Measurements from ENCODE around the gene TRIP13. TPM values are rescaled to one million over a fixed set of nuclear protein-coding genes. Genes with fewer than 3 reads are reported as not detected.
A peak's percentile ranks its signal among the peaks of the same experiment; 100 is the strongest.

Gene TRIP13
- total and polyA plus RNA-seq, 10 of the 15 experiments (the other 5 are each of a cell fraction or from before 2014, with no cell fraction given): 15.1 to 64.9 (median 32.2) TPM

- TF ChIP-seq NFXL1 (IDR thresholded peaks at IDR 0.05; ENCODE audit: borderline replicate concordance) (0 out of 2 replicates have a peak, but pooled peaks have one; percentile 64), RAD21 (IDR thresholded peaks at IDR 0.05; ENCODE audit: insufficient read depth, low read depth, low read length) (no peak), E2F4 (IDR thresholded peaks at IDR 0.05; ENCODE audit: low read depth, low read length) (peak; percentile 98), ZNF217 (IDR thresholded peaks at IDR 0.05) (peak; percentile 76; the same call in 1 of the 2 replicates), JUND (IDR thresholded peaks at IDR 0.05; ENCODE audit: low read depth, low read length) (no peak), RELA (IDR thresholded peaks at IDR 0.05; ENCODE audit: borderline replicate concordance, partially characterized antibody) (peak; percentile 31), IKZF1 (conservative IDR thresholded peaks at IDR 0.05) (peak; percentile 90), STAT3 (IDR thresholded peaks at IDR 0.05; ENCODE audit: low read depth, low read length) (no peak), HDAC2 (IDR thresholded peaks at IDR 0.05) (peak; percentile 86; the same call in 1 of the 2 replicates), MYC (IDR thresholded peaks at IDR 0.05; ENCODE audit: insufficient read depth, insufficient read length, insufficient replicate concordance, low read length, severe bottlenecking) (peak; percentile 50), EGR1 (IDR thresholded peaks at IDR 0.05; ENCODE audit: borderline replicate concordance in 1 of 2, low read depth in 2 of 2, low read length in 2 of 2) (peak; percentile 23 to 51; a peak in 1 of 3 replicates), CREM (IDR thresholded peaks at IDR 0.05; ENCODE audit: low read depth) (peak; percentile 79), SIN3A (IDR thresholded peaks at IDR 0.05; ENCODE audit: low read depth, low read length) (peak; percentile 100), ESRRA (IDR thresholded peaks at IDR 0.05; ENCODE audit: low read length) (0 out of 2 replicates have a peak, but pooled peaks have one; percentile 45), YY1 (IDR thresholded peaks at IDR 0.05; ENCODE audit: low read depth, low read length) (peak; percentile 58), HCFC1 (IDR thresholded peaks at IDR 0.05; ENCODE audit: low read length) (peak; percentile 71), ZBTB40 (IDR thresholded peaks at IDR 0.05; ENCODE audit: borderline replicate concordance) (peak; percentile 53), ZNF207 (IDR thresholded peaks at IDR 0.05; ENCODE audit: borderline replicate concordance) (peak; percentile 94; the same call in 1 of the 2 replicates), RAD51 (IDR thresholded peaks at IDR 0.05) (no peak), TCF12 (IDR thresholded peaks at IDR 0.05; ENCODE audit: low read depth, low read length) (peak; percentile 75; the same call in 1 of the 2 replicates), RB1 (IDR thresholded peaks at IDR 0.05; ENCODE audit: borderline replicate concordance) (peak; percentile 92), YBX1 (IDR thresholded peaks at IDR 0.05) (no peak), GATAD2B (conservative IDR thresholded peaks at IDR 0.05; ENCODE audit: low read depth) (peak; percentile 97), NR2C2 (IDR thresholded peaks at IDR 0.05; ENCODE audit: borderline replicate concordance, control insufficient read depth, insufficient read length, low read depth) (peak; percentile 85), NKRF (conservative IDR thresholded peaks at IDR 0.05) (peak; percentile 100)
Measured at GRCh38 chr5:892394-893136, at the start of gene TRIP13, which contains the start of gene BRD9 (continued).

All from GM12878 (cell line).